Measurements from ENCODE around the gene CCNC. TPM values are rescaled to one million over a fixed set of nuclear protein-coding genes. Genes with fewer than 3 reads are reported as not detected.

Gene CCNC
- total and polyA plus RNA-seq, 2 of the 13 experiments (the other 11 are each of a cell fraction or from before 2014, with no cell fraction given) = 69.6 to 141 TPM

- TF ChIP-seq, protein P1, sequence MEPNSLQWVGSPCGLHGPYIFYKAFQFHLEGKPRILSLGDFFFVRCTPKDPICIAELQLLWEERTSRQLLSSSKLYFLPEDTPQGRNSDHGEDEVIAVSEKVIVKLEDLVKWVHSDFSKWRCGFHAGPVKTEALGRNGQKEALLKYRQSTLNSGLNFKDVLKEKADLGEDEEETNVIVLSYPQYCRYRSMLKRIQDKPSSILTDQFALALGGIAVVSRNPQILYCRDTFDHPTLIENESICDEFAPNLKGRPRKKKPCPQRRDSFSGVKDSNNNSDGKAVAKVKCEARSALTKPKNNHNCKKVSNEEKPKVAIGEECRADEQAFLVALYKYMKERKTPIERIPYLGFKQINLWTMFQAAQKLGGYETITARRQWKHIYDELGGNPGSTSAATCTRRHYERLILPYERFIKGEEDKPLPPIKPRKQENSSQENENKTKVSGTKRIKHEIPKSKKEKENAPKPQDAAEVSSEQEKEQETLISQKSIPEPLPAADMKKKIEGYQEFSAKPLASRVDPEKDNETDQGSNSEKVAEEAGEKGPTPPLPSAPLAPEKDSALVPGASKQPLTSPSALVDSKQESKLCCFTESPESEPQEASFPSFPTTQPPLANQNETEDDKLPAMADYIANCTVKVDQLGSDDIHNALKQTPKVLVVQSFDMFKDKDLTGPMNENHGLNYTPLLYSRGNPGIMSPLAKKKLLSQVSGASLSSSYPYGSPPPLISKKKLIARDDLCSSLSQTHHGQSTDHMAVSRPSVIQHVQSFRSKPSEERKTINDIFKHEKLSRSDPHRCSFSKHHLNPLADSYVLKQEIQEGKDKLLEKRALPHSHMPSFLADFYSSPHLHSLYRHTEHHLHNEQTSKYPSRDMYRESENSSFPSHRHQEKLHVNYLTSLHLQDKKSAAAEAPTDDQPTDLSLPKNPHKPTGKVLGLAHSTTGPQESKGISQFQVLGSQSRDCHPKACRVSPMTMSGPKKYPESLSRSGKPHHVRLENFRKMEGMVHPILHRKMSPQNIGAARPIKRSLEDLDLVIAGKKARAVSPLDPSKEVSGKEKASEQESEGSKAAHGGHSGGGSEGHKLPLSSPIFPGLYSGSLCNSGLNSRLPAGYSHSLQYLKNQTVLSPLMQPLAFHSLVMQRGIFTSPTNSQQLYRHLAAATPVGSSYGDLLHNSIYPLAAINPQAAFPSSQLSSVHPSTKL (CRISPR knock-in tag; IDR thresholded peaks at IDR 0.05) = peak; percentile 47; the same call in 1 of the 2 replicates
- peak; percentile 25; the same call in 1 of the 2 replicates for TF ChIP-seq ZSCAN25 (CRISPR knock-in tag; IDR thresholded peaks at IDR 0.05)
- TF ChIP-seq, protein P2, sequence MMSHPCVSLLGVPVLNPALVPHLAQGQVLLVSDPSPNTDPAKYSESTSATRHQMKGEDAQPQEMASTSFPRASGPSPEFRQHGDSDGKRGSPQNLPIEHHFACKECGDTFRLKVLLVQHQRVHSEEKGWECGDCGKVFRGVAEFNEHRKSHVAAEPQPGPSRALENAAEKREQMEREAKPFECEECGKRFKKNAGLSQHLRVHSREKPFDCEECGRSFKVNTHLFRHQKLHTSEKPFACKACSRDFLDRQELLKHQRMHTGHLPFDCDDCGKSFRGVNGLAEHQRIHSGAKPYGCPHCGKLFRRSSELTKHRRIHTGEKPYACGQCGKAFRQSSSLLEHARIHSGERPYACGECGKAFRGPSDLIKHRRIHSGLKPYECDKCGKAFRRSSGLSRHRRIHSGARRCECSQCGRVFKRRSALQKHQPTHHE (CRISPR knock-in tag; IDR thresholded peaks at IDR 0.05; ENCODE audit: borderline replicate concordance) = peak; percentile 66; the same call in 1 of the 2 replicates
- TF ChIP-seq ZNF496 (CRISPR knock-in tag; IDR thresholded peaks at IDR 0.05; ENCODE audit: insufficient replicate concordance) = no peak
- TF ChIP-seq ZNF749 (CRISPR knock-in tag; IDR thresholded peaks at IDR 0.05; ENCODE audit: borderline replicate concordance) = peak; percentile 11; the same call in 1 of the 2 replicates
- TF ChIP-seq FOXJ3 (CRISPR knock-in tag; IDR thresholded peaks at IDR 0.05; ENCODE audit: borderline replicate concordance) = 0 out of 2 replicates have a peak, but pooled peaks have one; percentile 35
- TF ChIP-seq NAIF1 (CRISPR knock-in tag; IDR thresholded peaks at IDR 0.05; ENCODE audit: borderline replicate concordance) = 0 out of 2 replicates have a peak, but pooled peaks have one; percentile 44
- no peak for TF ChIP-seq WIZ (CRISPR knock-in tag; IDR thresholded peaks at IDR 0.05)
- no peak for TF ChIP-seq ZNF207 (IDR thresholded peaks at IDR 0.05; ENCODE audit: borderline replicate concordance)
- peak; percentile 47; the same call in 1 of the 2 replicates for TF ChIP-seq DMAP1 (CRISPR knock-in tag; IDR thresholded peaks at IDR 0.05)
- TF ChIP-seq, protein P3, sequence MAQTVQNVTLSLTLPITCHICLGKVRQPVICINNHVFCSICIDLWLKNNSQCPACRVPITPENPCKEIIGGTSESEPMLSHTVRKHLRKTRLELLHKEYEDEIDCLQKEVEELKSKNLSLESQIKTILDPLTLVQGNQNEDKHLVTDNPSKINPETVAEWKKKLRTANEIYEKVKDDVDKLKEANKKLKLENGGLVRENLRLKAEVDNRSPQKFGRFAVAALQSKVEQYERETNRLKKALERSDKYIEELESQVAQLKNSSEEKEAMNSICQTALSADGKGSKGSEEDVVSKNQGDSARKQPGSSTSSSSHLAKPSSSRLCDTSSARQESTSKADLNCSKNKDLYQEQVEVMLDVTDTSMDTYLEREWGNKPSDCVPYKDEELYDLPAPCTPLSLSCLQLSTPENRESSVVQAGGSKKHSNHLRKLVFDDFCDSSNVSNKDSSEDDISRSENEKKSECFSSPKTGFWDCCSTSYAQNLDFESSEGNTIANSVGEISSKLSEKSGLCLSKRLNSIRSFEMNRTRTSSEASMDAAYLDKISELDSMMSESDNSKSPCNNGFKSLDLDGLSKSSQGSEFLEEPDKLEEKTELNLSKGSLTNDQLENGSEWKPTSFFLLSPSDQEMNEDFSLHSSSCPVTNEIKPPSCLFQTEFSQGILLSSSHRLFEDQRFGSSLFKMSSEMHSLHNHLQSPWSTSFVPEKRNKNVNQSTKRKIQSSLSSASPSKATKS (CRISPR knock-in tag; IDR thresholded peaks at IDR 0.05) = no peak
- peak; percentile 36; the same call in 1 of the 2 replicates for TF ChIP-seq ZBTB7B (CRISPR knock-in tag; IDR thresholded peaks at IDR 0.05)
- 0 out of 2 replicates have a peak, but pooled peaks have one; percentile 85 for TF ChIP-seq KAT7 (CRISPR knock-in tag; IDR thresholded peaks at IDR 0.05; ENCODE audit: borderline replicate concordance)
- peak; percentile 70 for TF ChIP-seq KAT8 (CRISPR knock-in tag; IDR thresholded peaks at IDR 0.05)
- TF ChIP-seq, protein P4, sequence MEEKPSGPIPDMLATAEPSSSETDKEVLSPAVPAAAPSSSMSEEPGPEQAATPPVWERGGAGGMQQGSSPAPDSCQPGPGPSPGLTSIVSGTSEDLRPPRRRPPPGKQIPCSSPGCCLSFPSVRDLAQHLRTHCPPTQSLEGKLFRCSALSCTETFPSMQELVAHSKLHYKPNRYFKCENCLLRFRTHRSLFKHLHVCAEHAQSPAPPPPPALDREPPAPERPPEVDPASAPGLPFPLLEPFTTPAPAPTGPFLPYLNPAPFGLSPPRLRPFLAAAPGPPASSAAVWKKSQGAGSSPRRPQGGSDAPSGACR (CRISPR knock-in tag; IDR thresholded peaks at IDR 0.05) = no peak
- TF ChIP-seq, protein P5, sequence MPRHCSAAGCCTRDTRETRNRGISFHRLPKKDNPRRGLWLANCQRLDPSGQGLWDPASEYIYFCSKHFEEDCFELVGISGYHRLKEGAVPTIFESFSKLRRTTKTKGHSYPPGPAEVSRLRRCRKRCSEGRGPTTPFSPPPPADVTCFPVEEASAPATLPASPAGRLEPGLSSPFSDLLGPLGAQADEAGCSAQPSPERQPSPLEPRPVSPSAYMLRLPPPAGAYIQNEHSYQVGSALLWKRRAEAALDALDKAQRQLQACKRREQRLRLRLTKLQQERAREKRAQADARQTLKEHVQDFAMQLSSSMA (CRISPR knock-in tag; IDR thresholded peaks at IDR 0.05) = peak; percentile 57; the same call in 1 of the 2 replicates
- TF ChIP-seq ZNF709 (CRISPR knock-in tag; IDR thresholded peaks at IDR 0.05) = peak; percentile 80
- peak; percentile 57; the same call in 1 of the 2 replicates for TF ChIP-seq HES4 (CRISPR knock-in tag; IDR thresholded peaks at IDR 0.05; ENCODE audit: borderline replicate concordance)
- no peak for TF ChIP-seq EZH2 (conservative IDR thresholded peaks at IDR 0.05; ENCODE audit: low read depth, low read length)
- TF ChIP-seq FOXK1 (CRISPR knock-in tag; IDR thresholded peaks at IDR 0.05; ENCODE audit: borderline replicate concordance, low read depth) = no peak
Measured at GRCh38 chr6:99520855-99521632, 47.4 kb downstream of the CCNC start (continued).
